ENCODE results near the gene SPINT2. TPM values are rescaled to one million over a fixed set of nuclear protein-coding genes. Genes with fewer than 3 reads are reported as not detected.

SPINT2 gene
- total RNA-seq, 1 experiment from 2014 or later = 442 TPM

- no peak overlapping the region for H3K27ac ChIP-seq (ENCODE audit: low read length)
- POLR2A ChIA-PET (ENCODE audit: unreplicated experiment) = no interaction called here
- H3K9me3 ChIP-seq (ENCODE audit: low read length) = no peaks in the 10 kb centered on the region
- no peak overlapping the region for H3K4me2 ChIP-seq (ENCODE audit: low read length)
- no peak overlapping the region for H3K4me3 ChIP-seq (ENCODE audit: low read length)
- H3K27me3 ChIP-seq (ENCODE audit: low read length) = no peaks in the 10 kb centered on the region
- CTCF ChIA-PET = no interaction called here
- H3K36me3 ChIP-seq (ENCODE audit: low read depth, low read length) = no peaks in the 10 kb centered on the region
- H3K79me2 ChIP-seq (ENCODE audit: low read length) = no peaks in the 10 kb centered on the region; the same call in 1 of the 2 replicates
- H3K9ac ChIP-seq (ENCODE audit: low read length) = no peak overlapping the region
- no peaks in the 10 kb centered on the region for H4K20me1 ChIP-seq (ENCODE audit: low read length)
- BruUV-seq (replicated peaks) = no TSS peak
- H2AFZ ChIP-seq (ENCODE audit: low read length) = no peak overlapping the region
- intact Hi-C loops (cut with micrococcal nuclease) = no loop called here
- no peaks in the 10 kb centered on the region for H3F3A ChIP-seq (ENCODE audit: low read length, unreplicated experiment)
- no peak for DNase-seq
- TF ChIP-seq EZH2 (IDR thresholded peaks at IDR 0.05; ENCODE audit: low read length, unreplicated experiment) (no peak), EZH2phosphoT487 (IDR thresholded peaks at IDR 0.05; ENCODE audit: borderline replicate concordance, low read length) (no peak)
- no peak for ATAC-seq
- H3K4me1 ChIP-seq (ENCODE audit: insufficient read depth, low read length) = no peaks in the 10 kb centered on the region
- no peaks in the 10 kb centered on the region for H3K9me2 ChIP-seq (replicated peaks; ENCODE audit: low read length)
Measured at GRCh38 chr19:38221919-38222830, 42.2 kb upstream of the SPINT2 start.

DNA sequence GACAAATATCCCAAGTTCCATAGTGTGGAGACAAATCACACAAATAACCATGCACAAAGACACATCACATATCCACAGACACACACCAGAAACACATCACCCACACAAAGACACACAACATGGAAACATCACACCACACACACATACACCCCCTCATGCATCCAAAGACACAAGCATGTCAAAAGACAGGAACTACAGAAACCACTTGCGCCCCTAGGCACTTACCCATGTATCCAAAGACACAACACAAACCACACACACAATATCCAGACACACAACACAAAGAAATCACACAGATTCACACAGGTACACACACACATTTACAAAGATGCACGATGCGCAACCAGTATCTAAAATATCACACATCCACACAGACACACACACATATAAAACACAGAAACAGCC lies 41.3 kb upstream of the SPINT2 start:
- peak overlapping the region; percentile 92 for H3K4me2 ChIP-seq (ENCODE audit: low read length)
- no peaks in the 10 kb centered on the region for H4K20me1 ChIP-seq (ENCODE audit: low read length)
- ChIA-PET CTCF (no interaction called here), POLR2A (ENCODE audit: unreplicated experiment) (no interaction called here)
- H3K9ac ChIP-seq (ENCODE audit: low read length) = peak overlapping the region; percentile 56; the same call in 1 of the 2 replicates
- H3K27me3 ChIP-seq (ENCODE audit: low read length) = no peaks in the 10 kb centered on the region
- H3K9me3 ChIP-seq (ENCODE audit: low read length) = no peaks in the 10 kb centered on the region
- peak overlapping the region; percentile 84; the same call in 1 of the 2 replicates for H2AFZ ChIP-seq (ENCODE audit: low read length)
- no peak overlapping the region for H3K27ac ChIP-seq (ENCODE audit: low read length)
- H3K36me3 ChIP-seq (ENCODE audit: low read depth, low read length) = no peaks in the 10 kb centered on the region
- H3K4me3 ChIP-seq (ENCODE audit: low read length) = peak overlapping the region; percentile 79
- TF ChIP-seq EZH2 (IDR thresholded peaks at IDR 0.05; ENCODE audit: low read length, unreplicated experiment) = no peak
- TF ChIP-seq, protein P1, sequence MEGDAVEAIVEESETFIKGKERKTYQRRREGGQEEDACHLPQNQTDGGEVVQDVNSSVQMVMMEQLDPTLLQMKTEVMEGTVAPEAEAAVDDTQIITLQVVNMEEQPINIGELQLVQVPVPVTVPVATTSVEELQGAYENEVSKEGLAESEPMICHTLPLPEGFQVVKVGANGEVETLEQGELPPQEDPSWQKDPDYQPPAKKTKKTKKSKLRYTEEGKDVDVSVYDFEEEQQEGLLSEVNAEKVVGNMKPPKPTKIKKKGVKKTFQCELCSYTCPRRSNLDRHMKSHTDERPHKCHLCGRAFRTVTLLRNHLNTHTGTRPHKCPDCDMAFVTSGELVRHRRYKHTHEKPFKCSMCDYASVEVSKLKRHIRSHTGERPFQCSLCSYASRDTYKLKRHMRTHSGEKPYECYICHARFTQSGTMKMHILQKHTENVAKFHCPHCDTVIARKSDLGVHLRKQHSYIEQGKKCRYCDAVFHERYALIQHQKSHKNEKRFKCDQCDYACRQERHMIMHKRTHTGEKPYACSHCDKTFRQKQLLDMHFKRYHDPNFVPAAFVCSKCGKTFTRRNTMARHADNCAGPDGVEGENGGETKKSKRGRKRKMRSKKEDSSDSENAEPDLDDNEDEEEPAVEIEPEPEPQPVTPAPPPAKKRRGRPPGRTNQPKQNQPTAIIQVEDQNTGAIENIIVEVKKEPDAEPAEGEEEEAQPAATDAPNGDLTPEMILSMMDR (conservative IDR thresholded peaks at IDR 0.05; ENCODE audit: low read depth, low read length) = no peak
- TF ChIP-seq EZH2phosphoT487 (IDR thresholded peaks at IDR 0.05; ENCODE audit: borderline replicate concordance, low read length) = no peak
- H3K9me2 ChIP-seq (replicated peaks; ENCODE audit: low read length) = no peaks in the 10 kb centered on the region
- intact Hi-C loops (cut with micrococcal nuclease) = no loop called here
- ATAC-seq (no peak), DNase-seq (no peak)
- H3K4me1 ChIP-seq (ENCODE audit: insufficient read depth, low read length) = no peaks in the 10 kb centered on the region
- no peaks in the 10 kb centered on the region for H3F3A ChIP-seq (ENCODE audit: low read length, unreplicated experiment)
- no TSS peak for BruUV-seq (replicated peaks)
- H3K79me2 ChIP-seq (ENCODE audit: low read length) = no peaks in the 10 kb centered on the region; the same call in 1 of the 2 replicates

DNA sequence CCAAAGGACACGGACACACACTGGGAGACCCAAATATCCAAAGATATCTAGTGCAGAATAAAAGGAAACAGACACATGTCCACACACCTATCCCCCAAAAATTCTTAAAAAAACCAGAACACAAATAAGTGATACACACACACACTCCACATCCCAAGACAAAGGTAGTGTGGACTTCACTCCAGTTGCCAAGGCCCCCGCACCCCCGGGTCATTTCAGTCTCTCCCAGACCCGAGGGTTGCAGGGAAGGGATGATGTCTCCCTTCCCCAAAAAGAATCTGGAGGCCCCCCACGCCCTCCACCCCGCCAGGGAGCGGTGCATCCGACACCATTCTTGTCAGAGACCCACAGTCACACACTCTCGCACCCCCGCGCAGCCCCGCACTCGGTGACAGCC lies 40.8 kb upstream of the SPINT2 start:
- H3K27me3 ChIP-seq (ENCODE audit: low read length) = no peaks in the 10 kb centered on the region
- DNase-seq = no peak
- no peak overlapping the region for H3K27ac ChIP-seq (ENCODE audit: low read length)
- ATAC-seq = no peak
- peak overlapping the region; percentile 84 for H2AFZ ChIP-seq (ENCODE audit: low read length)
- intact Hi-C loops (cut with micrococcal nuclease) = loop anchor here (2.0 kb wide), 1 partner anchor 325 kb away; no protein-coding TSS in a partner anchor
- POLR2A ChIA-PET (ENCODE audit: unreplicated experiment) = no interaction called here
- H3K9me3 ChIP-seq (ENCODE audit: low read length) = no peaks in the 10 kb centered on the region
- H3F3A ChIP-seq (ENCODE audit: low read length, unreplicated experiment) = no peaks in the 10 kb centered on the region
- peak overlapping the region; percentile 92 for H3K4me2 ChIP-seq (ENCODE audit: low read length)
- no peaks in the 10 kb centered on the region for H4K20me1 ChIP-seq (ENCODE audit: low read length)
- no peaks in the 10 kb centered on the region for H3K4me1 ChIP-seq (ENCODE audit: insufficient read depth, low read length)
- H3K36me3 ChIP-seq (ENCODE audit: low read depth, low read length) = no peaks in the 10 kb centered on the region
- no TSS peak for BruUV-seq (replicated peaks)
- H3K4me3 ChIP-seq (ENCODE audit: low read length) = peak overlapping the region; percentile 79
- H3K79me2 ChIP-seq (ENCODE audit: low read length) = no peaks in the 10 kb centered on the region; the same call in 1 of the 2 replicates
- TF ChIP-seq, protein P1 (conservative IDR thresholded peaks at IDR 0.05; ENCODE audit: low read depth, low read length) = no peak
- TF ChIP-seq EZH2 (IDR thresholded peaks at IDR 0.05; ENCODE audit: low read length, unreplicated experiment) (no peak), EZH2phosphoT487 (IDR thresholded peaks at IDR 0.05; ENCODE audit: borderline replicate concordance, low read length) (no peak)
- CTCF ChIA-PET = no interaction called here
- no peaks in the 10 kb centered on the region for H3K9me2 ChIP-seq (replicated peaks; ENCODE audit: low read length)
- peak overlapping the region; percentile 56 for H3K9ac ChIP-seq (ENCODE audit: low read length)
